GM18505 (cell line): ENCODE measurements around the gene CASP1.

Experiments used
- ATAC-seq: cut with Tn5 transposase; IDR thresholded peaks from one replicate; pipeline ENCODE4 v1.9.1; 2021; ENCODE audit not compliant: unreplicated experiment
- POLR2A ChIP-seq: IDR thresholded peaks from 4 replicates; pipeline ENCODE4 v1.6.1; 2011; ENCODE audit warnings: borderline replicate concordance; ENCODE audit not compliant: insufficient read depth, insufficient read length; ENCODE audit errors: extremely low read depth

CASP1 gene

GRCh38 chr11:105056446-105056845, 21.5 kb upstream of the CASP1 start:
- TF ChIP-seq POLR2A = no peak
- ATAC-seq = no peak

GRCh38 chr11:105054723-105055493, 20.0 kb upstream of the CASP1 start:
- TF ChIP-seq POLR2A = no peak
- ATAC-seq = no peak

- no peak for TF ChIP-seq POLR2A
- ATAC-seq = no peak
Observed at GRCh38 chr11:105052487-105052886, 17.5 kb upstream of the CASP1 start.

- TF ChIP-seq POLR2A = no peak
- no peak for ATAC-seq
Observed at GRCh38 chr11:105051559-105051958, 16.6 kb upstream of the CASP1 start.

- TF ChIP-seq POLR2A = no peak
- no peak for ATAC-seq
Observed at GRCh38 chr11:105049481-105049880, 14.5 kb upstream of the CASP1 start.

- no peak for ATAC-seq
- no peak for TF ChIP-seq POLR2A
Observed at GRCh38 chr11:105046898-105047579, 12.1 kb upstream of the CASP1 start.

- no peak for TF ChIP-seq POLR2A
- ATAC-seq = no peak
Observed at GRCh38 chr11:105045676-105046296, 10.8 kb upstream of the CASP1 start.

- peak; percentile 32 for TF ChIP-seq POLR2A
- ATAC-seq = peak; percentile 99
Observed at GRCh38 chr11:105044557-105045524, 9.9 kb upstream of the CASP1 start, which contains the start of gene CARD16. Gene CARD16, minus strand, starts transcription at chr11:105045335. Its CDS starts 38 bp downstream, at chr11:105045297.

- ATAC-seq = no peak
- no peak for TF ChIP-seq POLR2A
Observed at GRCh38 chr11:105042178-105042577, 7.2 kb upstream of the CASP1 start.

GRCh38 chr11:105040703-105041102, 5.8 kb upstream of the CASP1 start:
- TF ChIP-seq POLR2A = no peak
- no peak for ATAC-seq

GRCh38 chr11:105034388-105034787, 556 bp downstream of the CASP1 start:
- peak; percentile 4 for ATAC-seq

GRCh38 chr11:105033781-105034180, 1.2 kb downstream of the CASP1 start:
- TF ChIP-seq POLR2A = no peak
- no peak for ATAC-seq

- ATAC-seq = no peak
- TF ChIP-seq POLR2A = no peak
Observed at GRCh38 chr11:105033343-105033742, 1.6 kb downstream of the CASP1 start.
